Hepatocyte (in vitro differentiated cells): ENCODE data around the gene STXBP4. TPM values are rescaled to one million over a fixed set of nuclear protein-coding genes. Genes with fewer than 3 reads are reported as not detected.

Experiments
- DNase-seq: peaks from one replicate; pipeline ENCODE4 v3.0.0-alpha.2; 2016; ENCODE audit warnings: low spot score
- H2AFZ ChIP-seq: fragments of 200-600 bp; sonication (generic); 2 replicates; pipeline ENCODE4 v1.6.0; 2016; ENCODE audit warnings: antibody characterized with exemption, mild to moderate bottlenecking
- H3K27ac ChIP-seq: fragments of 200-600 bp; sonication (generic); 2 replicates; pipeline ENCODE4 v1.5.1; 2016; ENCODE audit warnings: mild to moderate bottlenecking
- H3K27me3 ChIP-seq: fragments of 200-600 bp; sonication (generic); 2 replicates; pipeline ENCODE4 v1.6.1; 2016
- H3K36me3 ChIP-seq: fragments of 200-600 bp; sonication (generic); replicated peaks from 2 replicates; pipeline ENCODE4 v1.5.1; 2016; ENCODE audit warnings: low read depth; ENCODE audit not compliant: insufficient read depth
- H3K4me1 ChIP-seq: fragments of 200-600 bp; sonication (generic); 2 replicates; pipeline ENCODE4 v1.5.1; 2016; ENCODE audit warnings: mild to moderate bottlenecking, moderate library complexity; ENCODE audit not compliant: insufficient read depth
- H3K4me2 ChIP-seq: fragments of 200-600 bp; sonication (generic); 2 replicates; pipeline ENCODE4 v1.6.0; 2016
- H3K4me3 ChIP-seq: fragments of 200-600 bp; sonication (generic); 2 replicates; pipeline ENCODE4 v1.5.1; 2016; ENCODE audit warnings: mild to moderate bottlenecking
- H3K79me2 ChIP-seq: fragments of 200-600 bp; sonication (generic); 2 replicates; pipeline ENCODE4 v1.6.0; 2017; ENCODE audit warnings: mild to moderate bottlenecking
- H3K9me2 ChIP-seq: fragments of 200-600 bp; sonication (generic); replicated peaks from 2 replicates; pipeline ENCODE4 v1.6.0; 2017; ENCODE audit warnings: mild to moderate bottlenecking; ENCODE audit not compliant: insufficient read depth
- H3K9me3 ChIP-seq: fragments of 200-600 bp; sonication (generic); 2 replicates; pipeline ENCODE4 v1.5.1; 2016; ENCODE audit warnings: low read depth, mild to moderate bottlenecking
- H4K20me1 ChIP-seq: fragments of 200-600 bp; sonication (generic); 2 replicates; pipeline ENCODE4 v1.6.0; 2016; ENCODE audit warnings: mild to moderate bottlenecking; ENCODE audit not compliant: insufficient read depth, poor library complexity, severe bottlenecking
- CTCF ChIP-seq: fragments of 200-600 bp; sonication (generic); IDR thresholded peaks from 2 replicates; pipeline ENCODE4 v1.5.1; 2016; ENCODE audit warnings: antibody characterized with exemption, mild to moderate bottlenecking; ENCODE audit not compliant: poor library complexity
- EZH2 ChIP-seq: fragments of 200-600 bp; sonication (generic); IDR thresholded peaks from 2 replicates; pipeline ENCODE4 v1.6.1; 2016; ENCODE audit warnings: antibody characterized with exemption, mild to moderate bottlenecking, borderline replicate concordance
- EZH2phosphoT487 ChIP-seq: fragments of 200-600 bp; sonication (generic); IDR thresholded peaks from one replicate; pipeline ENCODE4 v1.6.1; 2018; ENCODE audit warnings: antibody characterized with exemption, mild to moderate bottlenecking, low read depth, moderate library complexity; ENCODE audit not compliant: unreplicated experiment, severe bottlenecking
- WGBS: methylation state at CpG from one replicate; pipeline ENCODE4 v1.1.6; 2016; ENCODE audit warnings: low lambda C conversion rate; ENCODE audit errors: missing lambda C conversion rate; 5-methylcytosine and 5-hydroxymethylcytosine counted together
- polyA plus RNA-seq: library from polyadenylated mRNA; unstranded; fragments of >200 nt; fragmentation: Nextera tagmentation; extraction: Ambion mirVana; gene quantifications from 2 replicates; pipeline ENCODE4 v1.2.1, GENCODE V29; 2016
- total RNA-seq: library from RNA; depleted of rRNA; stranded (reverse); fragments of >200 nt; gene quantifications from 2 replicates; pipeline ENCODE4 v1.2.3, GENCODE V29; 2014

Gene STXBP4
- total and polyA plus RNA-seq, 2 experiments from 2014 or later = 9.0 to 50.1 TPM

- WGBS = 73% methylated on average over 2 of the region's 2 CpGs
- H3K4me2 ChIP-seq = no peak overlapping the region
- H3K79me2 ChIP-seq = no peaks in the 10 kb centered on the region
- H3K36me3 ChIP-seq = no peaks in the 10 kb centered on the region
- H3K27ac ChIP-seq = no peak overlapping the region
- H4K20me1 ChIP-seq = no peaks in the 10 kb centered on the region
- H3K4me1 ChIP-seq = no peaks in the 10 kb centered on the region
- TF ChIP-seq CTCF (no peak), EZH2 (no peak), EZH2phosphoT487 (no peak)
- H3K9me3 ChIP-seq = no peaks in the 10 kb centered on the region
- H2AFZ ChIP-seq = no peak overlapping the region
- no peaks in the 10 kb centered on the region for H3K27me3 ChIP-seq
- no peaks in the 10 kb centered on the region for H3K9me2 ChIP-seq
- DNase-seq = no peak
- H3K4me3 ChIP-seq = no peak overlapping the region
These were observed 142.0 kb downstream of the STXBP4 start for GRCh38 chr17:55110521-55110920.

GRCh38 chr17:55114283-55114682, 145.7 kb downstream of the STXBP4 start:
- Histone ChIP-seq H3K9me2 (no peaks in the 10 kb centered on the region), H3K9me3 (no peaks in the 10 kb centered on the region), H3K4me1 (no peaks in the 10 kb centered on the region), H3K79me2 (no peaks in the 10 kb centered on the region), H3K4me2 (no peak overlapping the region), H3K27me3 (no peaks in the 10 kb centered on the region), H3K36me3 (no peaks in the 10 kb centered on the region), H3K27ac (no peak overlapping the region), H3K4me3 (no peak overlapping the region), H4K20me1 (no peaks in the 10 kb centered on the region), H2AFZ (no peak overlapping the region)
- TF ChIP-seq CTCF (no peak), EZH2 (no peak)
- DNase-seq = no peak

DNA sequence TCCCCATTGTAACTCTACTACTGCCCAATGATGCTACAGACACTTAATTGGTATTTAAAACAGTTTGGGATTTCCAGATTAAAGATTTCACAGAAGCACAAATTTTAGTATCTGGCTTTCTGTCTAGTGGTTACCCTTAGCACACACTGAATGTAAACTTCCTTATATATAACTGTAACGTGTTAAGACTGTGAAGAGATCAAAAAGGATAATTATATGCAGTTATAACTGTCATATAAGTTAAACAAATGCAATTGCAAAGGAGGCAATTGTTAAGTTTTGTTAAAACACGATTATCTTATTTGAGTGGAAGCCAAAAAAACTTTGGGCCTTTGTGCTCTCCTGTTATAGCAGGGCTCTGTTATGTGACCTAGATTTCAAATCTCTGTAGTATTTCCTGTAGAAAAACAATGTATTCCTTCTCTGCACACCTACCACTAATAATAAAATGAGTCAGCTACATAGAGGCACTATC, 147.9 kb downstream of the STXBP4 start:
- TF ChIP-seq CTCF = no peak
- no peaks in the 10 kb centered on the region for H3K9me2 ChIP-seq
- H3K79me2 ChIP-seq = no peaks in the 10 kb centered on the region
- no peaks in the 10 kb centered on the region for H3K4me1 ChIP-seq
- no peak overlapping the region for H2AFZ ChIP-seq
- H3K27ac ChIP-seq = no peak overlapping the region
- H3K4me2 ChIP-seq = no peak overlapping the region
- no peak overlapping the region for H3K4me3 ChIP-seq
- no peaks in the 10 kb centered on the region for H3K27me3 ChIP-seq
- no peaks in the 10 kb centered on the region for H3K9me3 ChIP-seq
- no peaks in the 10 kb centered on the region for H4K20me1 ChIP-seq
- WGBS = 66% methylated on average over 2 of the region's 2 CpGs
- H3K36me3 ChIP-seq = no peaks in the 10 kb centered on the region
- no peak for DNase-seq

- H3K27me3 ChIP-seq = no peaks in the 10 kb centered on the region
- no peak overlapping the region for H2AFZ ChIP-seq
- DNase-seq = no peak
- no peaks in the 10 kb centered on the region for H3K9me3 ChIP-seq
- no peaks in the 10 kb centered on the region for H4K20me1 ChIP-seq
- H3K4me3 ChIP-seq = no peak overlapping the region
- no peak overlapping the region for H3K27ac ChIP-seq
- no peaks in the 10 kb centered on the region for H3K4me1 ChIP-seq
- no peaks in the 10 kb centered on the region for H3K79me2 ChIP-seq
- no peaks in the 10 kb centered on the region for H3K9me2 ChIP-seq
- WGBS = 89% methylated on average over 3 of the region's 3 CpGs
- no peaks in the 10 kb centered on the region for H3K36me3 ChIP-seq
- TF ChIP-seq EZH2 = no peak
- no peak for TF ChIP-seq EZH2phosphoT487
- no peak for TF ChIP-seq CTCF
- no peak overlapping the region for H3K4me2 ChIP-seq
These were observed 148.6 kb downstream of the STXBP4 start for GRCh38 chr17:55117164-55117563.
